Erythroblast (primary cell): ENCODE data around the gene RHBDD3.

Source experiments
- GATA1 ChIP-seq: IDR thresholded peaks from 2 replicates; pipeline ENCODE4 v1.6.1; 2011; ENCODE audit warnings: low read depth, mild to moderate bottlenecking, control low read depth, low read length, moderate library complexity
- POLR2A ChIP-seq: IDR thresholded peaks from 2 replicates; pipeline ENCODE4 v1.6.1; 2011; ENCODE audit warnings: mild to moderate bottlenecking, low read length

GRCh38 chr22:29267858-29268510 is at the start of gene RHBDD3, which contains the start of gene EWSR1:
- peak; percentile 92 for TF ChIP-seq POLR2A
- no peak for TF ChIP-seq GATA1
